Middle frontal gyrus (tissue), 1 donor: ENCODE data around the gene KCTD21.
"Not testable (repeated sequence)": the region's sequence is repeated elsewhere in the genome, so short reads cannot be mapped to it uniquely, and the experiment has no call there.

ENCODE experiments used
- DNase-seq: peaks from one replicate; pipeline ENCODE4 v3.0.0-alpha.2; 2015; ENCODE audit warnings: low spot score; ENCODE audit errors: extremely low spot score

Gene KCTD21

DNA sequence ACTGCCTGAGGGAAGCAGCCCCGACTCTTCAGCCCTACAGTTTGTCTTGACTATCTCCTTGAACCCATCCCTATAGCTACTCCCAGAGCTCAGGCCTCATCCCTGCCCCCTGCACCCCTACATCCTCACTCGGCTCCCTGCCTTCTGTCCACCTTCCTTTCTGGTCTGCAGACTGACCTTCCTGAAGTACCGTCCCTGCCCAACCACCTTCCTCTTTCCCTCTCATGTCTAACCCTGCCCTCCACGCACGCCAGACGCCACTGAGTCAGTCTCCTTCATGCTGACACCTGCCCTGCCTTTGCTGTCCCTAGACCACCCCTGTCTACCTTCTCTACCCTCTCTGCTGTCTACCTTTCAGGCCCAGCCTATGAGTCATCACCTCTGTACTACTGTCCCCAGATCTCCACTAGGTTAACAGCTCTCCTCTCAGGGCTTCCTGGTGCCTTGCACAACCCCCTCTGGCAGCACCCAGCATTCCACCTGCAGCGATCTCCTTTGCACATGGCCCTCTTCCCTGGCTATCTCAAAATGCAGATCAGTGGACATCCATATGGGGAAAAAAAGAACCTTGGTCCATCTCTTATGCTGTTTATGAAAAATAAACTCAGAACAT, 8.9 kb downstream of the KCTD21 start:
- no peak for DNase-seq

- no peak for DNase-seq
Observed at GRCh38 chr11:78177216-78177615, 11.2 kb downstream of the KCTD21 start.

- no peak for DNase-seq
Observed at GRCh38 chr11:78176605-78177141, 11.8 kb downstream of the KCTD21 start.

GRCh38 chr11:78175862-78176261, 12.6 kb downstream of the KCTD21 start:
- DNase-seq = not testable (repeated sequence)

DNA sequence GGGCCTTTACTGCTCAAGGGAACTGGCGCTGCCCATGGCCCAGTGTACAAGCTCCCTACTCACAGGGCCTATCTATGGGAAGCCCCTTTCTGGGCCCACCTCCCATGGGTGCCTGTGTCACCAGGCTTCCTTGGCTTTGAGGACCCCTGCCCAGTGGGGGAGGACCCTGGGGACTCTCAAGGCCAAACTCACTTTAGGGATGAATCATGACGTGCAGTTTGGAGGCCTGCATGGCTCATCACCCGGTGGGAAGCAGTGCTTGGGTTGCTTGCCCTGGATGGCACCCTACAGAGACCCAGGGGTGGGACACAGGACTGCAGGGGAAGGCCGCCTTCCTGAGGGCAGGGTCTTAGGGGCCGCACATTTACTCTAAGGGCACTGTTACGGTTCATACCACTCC, 16.5 kb downstream of the KCTD21 start:
- DNase-seq = no peak

GRCh38 chr11:78170874-78171549, 17.4 kb downstream of the KCTD21 start:
- no peak for DNase-seq

DNA sequence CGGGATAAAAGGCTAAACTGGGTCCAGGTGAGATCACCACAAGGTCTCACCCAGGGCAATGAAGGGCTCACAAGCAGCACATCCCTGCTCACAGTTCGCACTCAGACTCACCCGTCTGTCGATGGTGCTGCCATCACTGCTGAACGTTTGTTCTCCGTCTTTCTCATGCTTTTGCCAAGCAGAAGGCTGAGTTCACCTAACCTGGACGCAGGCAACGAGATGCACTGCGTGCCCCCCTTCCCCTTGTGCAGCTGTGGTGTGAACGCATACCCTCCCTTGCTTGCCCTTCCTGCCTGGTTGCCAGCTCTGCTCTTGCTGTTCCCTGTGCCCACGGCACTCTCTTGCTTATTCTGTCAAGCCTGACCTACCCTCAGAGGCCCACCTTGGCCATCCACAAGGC, 18.0 kb downstream of the KCTD21 start:
- no peak for DNase-seq

GRCh38 chr11:78168539-78169477, 19.6 kb downstream of the KCTD21 start:
- DNase-seq = no peak

GRCh38 chr11:78166855-78167469, 21.5 kb downstream of the KCTD21 start:
- DNase-seq = no peak

- no peak for DNase-seq
Observed at GRCh38 chr11:78164471-78164870, 24.0 kb downstream of the KCTD21 start.

DNA sequence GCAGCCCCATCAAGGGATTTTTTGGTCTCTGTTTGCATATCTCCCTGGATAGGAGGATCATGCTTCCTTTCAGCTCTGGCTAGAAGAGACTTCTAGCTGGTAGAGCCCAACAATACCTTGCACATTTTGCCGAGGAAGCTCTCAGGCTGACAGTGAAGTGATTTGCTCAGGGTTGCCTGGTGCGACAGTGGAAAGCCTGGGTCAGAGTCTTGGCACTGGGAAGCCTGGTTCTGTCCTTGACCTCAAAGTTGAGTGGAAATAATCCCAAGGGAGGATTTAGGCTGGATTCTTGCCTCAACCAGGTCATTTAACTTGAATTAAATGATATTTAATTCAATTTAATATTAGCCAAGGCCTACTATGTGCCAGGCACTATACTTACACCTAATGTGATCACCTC, 24.6 kb downstream of the KCTD21 start:
- DNase-seq = no peak

DNA sequence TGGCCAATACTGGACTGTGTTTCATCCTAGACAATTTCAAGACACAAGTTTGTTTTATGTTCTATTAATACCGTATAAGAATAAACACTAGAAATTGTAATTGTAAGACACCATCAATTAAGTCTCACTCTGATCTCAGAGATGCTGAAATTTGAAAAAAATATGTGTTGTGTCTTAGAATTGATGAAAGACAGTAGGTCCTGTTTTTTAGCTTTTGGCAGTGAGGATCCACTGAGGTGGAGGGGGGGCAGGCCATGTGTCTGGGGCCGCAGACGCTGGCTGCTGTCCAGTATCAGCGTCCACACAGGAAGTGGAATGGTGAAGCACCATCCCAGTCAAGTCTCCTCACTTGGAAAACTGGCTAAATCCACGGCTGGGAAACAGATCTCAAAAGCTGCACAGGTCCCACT, 26.5 kb downstream of the KCTD21 start:
- no peak for DNase-seq

DNA sequence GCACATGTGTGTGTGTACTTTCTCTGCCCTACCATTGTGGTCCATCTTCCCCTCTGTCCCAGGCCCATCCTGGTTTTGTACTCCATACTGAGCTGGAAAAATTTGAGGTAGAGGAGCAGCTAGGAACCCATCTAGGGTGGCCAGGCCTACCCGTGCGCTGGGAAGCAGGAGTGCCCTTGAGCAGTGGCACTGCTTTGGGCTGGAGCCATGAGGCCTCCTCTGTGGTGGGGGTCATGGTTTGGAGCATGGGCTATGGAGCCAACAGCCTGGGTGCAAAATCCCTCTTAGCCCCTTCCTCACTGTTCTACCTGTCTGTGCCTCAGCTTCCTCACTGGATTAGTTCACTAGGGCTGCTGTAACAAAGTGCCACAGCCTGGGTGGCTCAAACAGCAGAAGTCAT, 27.1 kb downstream of the KCTD21 start:
- no peak for DNase-seq

GRCh38 chr11:78160557-78160956, 27.9 kb downstream of the KCTD21 start:
- no peak for DNase-seq

- DNase-seq = no peak
Observed at GRCh38 chr11:78158987-78159652, 29.3 kb downstream of the KCTD21 start.

- DNase-seq = no peak
Observed at GRCh38 chr11:78156127-78156844, 32.1 kb downstream of the KCTD21 start.

- no peak for DNase-seq
Observed at GRCh38 chr11:78151804-78152203, 36.6 kb downstream of the KCTD21 start.

GRCh38 chr11:78150754-78151153, 37.7 kb downstream of the KCTD21 start:
- DNase-seq = no peak

- DNase-seq = no peak
Observed at GRCh38 chr11:78150346-78150745, 38.1 kb downstream of the KCTD21 start.

GRCh38 chr11:78149646-78150045, 38.8 kb downstream of the KCTD21 start:
- peak; percentile 15 for DNase-seq
